ENCODE results near the gene GSG1L2. TPM values are rescaled to one million over a fixed set of nuclear protein-coding genes. Genes with fewer than 3 reads are reported as not detected.

Gene GSG1L2
- not detected for polyA plus RNA-seq (2013)

- no peaks in the 10 kb centered on the region for H3K4me1 ChIP-seq (ENCODE audit: control extremely low read depth in 1 of 4, control insufficient read depth in 4 of 4, insufficient read depth in 4 of 4, low read length in 3 of 4)
- POLR2A ChIA-PET: no interaction called here
- WGBS (ENCODE audit: insufficient coverage): 80% methylated on average over 7 of the region's 15 CpGs
- H3K36me3 ChIP-seq (ENCODE audit: control insufficient read depth in 4 of 4, insufficient read depth in 4 of 4, low read length in 3 of 4): no peaks in the 10 kb centered on the region
- H3K9me3 ChIP-seq (ENCODE audit: control extremely low read depth in 1 of 5, control insufficient read depth in 4 of 5, insufficient read depth in 2 of 5, low read depth in 1 of 5, low read length in 4 of 5): no peaks in the 10 kb centered on the region
- no peak within 1 kb of the TSS for H3K4me3 ChIP-seq (ENCODE audit: control insufficient read depth in 1 of 7, extremely low read depth in 1 of 7, insufficient read depth in 4 of 7, low read depth in 2 of 7, low read length in 6 of 7)
- H3K27me3 ChIP-seq (replicated peaks in 2 of 5; ENCODE audit: control insufficient read depth in 4 of 5, insufficient read depth in 5 of 5, low read length in 4 of 5): peaks cover 0 to 13% (median 0%) of the 10 kb centered on the region in 5 experiments
- H3K27ac ChIP-seq (ENCODE audit: insufficient read depth in 1 of 2, low read depth in 1 of 2, low read length in 2 of 2, poor library complexity in 1 of 2, severe bottlenecking in 2 of 2): no peak within 1 kb of the TSS
- DNase-seq: peak in 2 of 3 donors; percentile 4 to 12
- CTCF ChIA-PET: no interaction called here
Measured at GRCh38 chr17:9821921-9822320, at the start of gene GSG1L2. Gene GSG1L2 (minus strand): TSS chr17:9822079. CDS start chr17:9822071, 8 bp downstream.

GRCh38 chr17:9868552-9868951 is 46.7 kb upstream of the GSG1L2 start:
- 100% methylated on average over 2 of the region's 3 CpGs for WGBS (ENCODE audit: insufficient coverage)
- ChIA-PET POLR2A (no interaction called here), CTCF (no interaction called here)
- no peak overlapping the region for H3K27ac ChIP-seq (ENCODE audit: insufficient read depth in 1 of 2, low read depth in 1 of 2, low read length in 2 of 2, poor library complexity in 1 of 2, severe bottlenecking in 2 of 2)
- H3K36me3 ChIP-seq (ENCODE audit: control insufficient read depth in 4 of 4, insufficient read depth in 4 of 4, low read length in 3 of 4): no peaks in the 10 kb centered on the region
- DNase-seq: no peak
- no peaks in the 10 kb centered on the region for H3K4me1 ChIP-seq (ENCODE audit: control extremely low read depth in 1 of 4, control insufficient read depth in 4 of 4, insufficient read depth in 4 of 4, low read length in 3 of 4)
- no peak overlapping the region for H3K4me3 ChIP-seq (ENCODE audit: control insufficient read depth in 1 of 7, extremely low read depth in 1 of 7, insufficient read depth in 4 of 7, low read depth in 2 of 7, low read length in 6 of 7)
- H3K27me3 ChIP-seq (replicated peaks in 2 of 5; ENCODE audit: control insufficient read depth in 4 of 5, insufficient read depth in 5 of 5, low read length in 4 of 5): peaks cover 0 to 4% (median 0%) of the 10 kb centered on the region in 5 experiments
- H3K9me3 ChIP-seq (ENCODE audit: control extremely low read depth in 1 of 5, control insufficient read depth in 4 of 5, insufficient read depth in 2 of 5, low read depth in 1 of 5, low read length in 4 of 5): peaks cover 0 to 3% (median 0%) of the 10 kb centered on the region in 5 experiments

GRCh38 chr17:9865586-9865985 is 43.7 kb upstream of the GSG1L2 start:
- no CpG with 5 or more reads among the region's 1 CpG for WGBS (ENCODE audit: insufficient coverage)
- no peaks in the 10 kb centered on the region for H3K36me3 ChIP-seq (ENCODE audit: control insufficient read depth in 4 of 4, insufficient read depth in 4 of 4, low read length in 3 of 4)
- no peak for DNase-seq
- no peak overlapping the region for H3K4me3 ChIP-seq (ENCODE audit: control insufficient read depth in 1 of 7, extremely low read depth in 1 of 7, insufficient read depth in 4 of 7, low read depth in 2 of 7, low read length in 6 of 7)
- no peak overlapping the region for H3K27ac ChIP-seq (ENCODE audit: insufficient read depth in 1 of 2, low read depth in 1 of 2, low read length in 2 of 2, poor library complexity in 1 of 2, severe bottlenecking in 2 of 2)
- peaks cover 0 to 5% (median 0%) of the 10 kb centered on the region in 5 experiments for H3K9me3 ChIP-seq (ENCODE audit: control extremely low read depth in 1 of 5, control insufficient read depth in 4 of 5, insufficient read depth in 2 of 5, low read depth in 1 of 5, low read length in 4 of 5)
- H3K27me3 ChIP-seq (replicated peaks in 2 of 5; ENCODE audit: control insufficient read depth in 4 of 5, insufficient read depth in 5 of 5, low read length in 4 of 5): peaks cover 0 to 6% (median 0%) of the 10 kb centered on the region in 5 experiments
- POLR2A ChIA-PET: no interaction called here
- CTCF ChIA-PET: no interaction called here
- H3K4me1 ChIP-seq (ENCODE audit: control extremely low read depth in 1 of 4, control insufficient read depth in 4 of 4, insufficient read depth in 4 of 4, low read length in 3 of 4): no peaks in the 10 kb centered on the region

- no peak overlapping the region for H3K4me3 ChIP-seq (ENCODE audit: control insufficient read depth in 1 of 7, extremely low read depth in 1 of 7, insufficient read depth in 4 of 7, low read depth in 2 of 7, low read length in 6 of 7)
- no peak for DNase-seq
- 77% methylated on average over 3 of the region's 4 CpGs for WGBS (ENCODE audit: insufficient coverage)
- ChIA-PET CTCF (no interaction called here), POLR2A (no interaction called here)
- H3K4me1 ChIP-seq (ENCODE audit: control extremely low read depth in 1 of 4, control insufficient read depth in 4 of 4, insufficient read depth in 4 of 4, low read length in 3 of 4): no peaks in the 10 kb centered on the region
- peaks cover 0 to 7% (median 2%) of the 10 kb centered on the region in 5 experiments for H3K9me3 ChIP-seq (ENCODE audit: control extremely low read depth in 1 of 5, control insufficient read depth in 4 of 5, insufficient read depth in 2 of 5, low read depth in 1 of 5, low read length in 4 of 5)
- H3K36me3 ChIP-seq (ENCODE audit: control insufficient read depth in 4 of 4, insufficient read depth in 4 of 4, low read length in 3 of 4): no peaks in the 10 kb centered on the region
- H3K27ac ChIP-seq (ENCODE audit: insufficient read depth in 1 of 2, low read depth in 1 of 2, low read length in 2 of 2, poor library complexity in 1 of 2, severe bottlenecking in 2 of 2): no peak overlapping the region
- H3K27me3 ChIP-seq (replicated peaks in 2 of 5; ENCODE audit: control insufficient read depth in 4 of 5, insufficient read depth in 5 of 5, low read length in 4 of 5): peaks cover 0 to 6% (median 0%) of the 10 kb centered on the region in 5 experiments
Measured at GRCh38 chr17:9862949-9863348, 41.1 kb upstream of the GSG1L2 start.

- Histone ChIP-seq H3K27me3 (replicated peaks in 2 of 5; ENCODE audit: control insufficient read depth in 4 of 5, insufficient read depth in 5 of 5, low read length in 4 of 5) (peaks cover 0 to 6% (median 0%) of the 10 kb centered on the region in 5 experiments), H3K4me1 (ENCODE audit: control extremely low read depth in 1 of 4, control insufficient read depth in 4 of 4, insufficient read depth in 4 of 4, low read length in 3 of 4) (no peaks in the 10 kb centered on the region)
- POLR2A ChIA-PET: no interaction called here
Measured at GRCh38 chr17:9862220-9862619, 40.3 kb upstream of the GSG1L2 start.

GRCh38 chr17:9860851-9861250 is 39.0 kb upstream of the GSG1L2 start:
- CTCF ChIA-PET: no interaction called here
- WGBS (ENCODE audit: insufficient coverage): 100% methylated on average over 4 of the region's 7 CpGs
- no peak overlapping the region for H3K27ac ChIP-seq (ENCODE audit: insufficient read depth in 1 of 2, low read depth in 1 of 2, low read length in 2 of 2, poor library complexity in 1 of 2, severe bottlenecking in 2 of 2)
- H3K36me3 ChIP-seq (ENCODE audit: control insufficient read depth in 4 of 4, insufficient read depth in 4 of 4, low read length in 3 of 4): no peaks in the 10 kb centered on the region
- H3K9me3 ChIP-seq (ENCODE audit: control extremely low read depth in 1 of 5, control insufficient read depth in 4 of 5, insufficient read depth in 2 of 5, low read depth in 1 of 5, low read length in 4 of 5): peaks cover 0 to 11% (median 2%) of the 10 kb centered on the region in 5 experiments
- no peak for DNase-seq
- H3K4me3 ChIP-seq (ENCODE audit: control insufficient read depth in 1 of 7, extremely low read depth in 1 of 7, insufficient read depth in 4 of 7, low read depth in 2 of 7, low read length in 6 of 7): no peak overlapping the region
- POLR2A ChIA-PET: no interaction called here
- H3K27me3 ChIP-seq (replicated peaks in 2 of 5; ENCODE audit: control insufficient read depth in 4 of 5, insufficient read depth in 5 of 5, low read length in 4 of 5): peaks cover 0 to 6% (median 0%) of the 10 kb centered on the region in 5 experiments
- H3K4me1 ChIP-seq (ENCODE audit: control extremely low read depth in 1 of 4, control insufficient read depth in 4 of 4, insufficient read depth in 4 of 4, low read length in 3 of 4): no peaks in the 10 kb centered on the region

More at GRCh38 chr17:9862220-9862619, 40.3 kb upstream of the GSG1L2 start:
- no peak for DNase-seq
- Histone ChIP-seq H3K36me3 (ENCODE audit: control insufficient read depth in 4 of 4, insufficient read depth in 4 of 4, low read length in 3 of 4) (no peaks in the 10 kb centered on the region), H3K9me3 (ENCODE audit: control extremely low read depth in 1 of 5, control insufficient read depth in 4 of 5, insufficient read depth in 2 of 5, low read depth in 1 of 5, low read length in 4 of 5) (peaks cover 0 to 11% (median 2%) of the 10 kb centered on the region in 5 experiments), H3K4me3 (ENCODE audit: control insufficient read depth in 1 of 7, extremely low read depth in 1 of 7, insufficient read depth in 4 of 7, low read depth in 2 of 7, low read length in 6 of 7) (no peak overlapping the region), H3K27ac (ENCODE audit: insufficient read depth in 1 of 2, low read depth in 1 of 2, low read length in 2 of 2, poor library complexity in 1 of 2, severe bottlenecking in 2 of 2) (no peak overlapping the region)
- CTCF ChIA-PET: no interaction called here
- WGBS (ENCODE audit: insufficient coverage): no CpG with 5 or more reads among the region's 1 CpG

GRCh38 chr17:9859781-9860180 is 37.9 kb upstream of the GSG1L2 start:
- Histone ChIP-seq H3K9me3 (ENCODE audit: control extremely low read depth in 1 of 5, control insufficient read depth in 4 of 5, insufficient read depth in 2 of 5, low read depth in 1 of 5, low read length in 4 of 5) (peaks cover 0 to 11% (median 2%) of the 10 kb centered on the region in 5 experiments), H3K27ac (ENCODE audit: insufficient read depth in 1 of 2, low read depth in 1 of 2, low read length in 2 of 2, poor library complexity in 1 of 2, severe bottlenecking in 2 of 2) (no peak overlapping the region), H3K4me3 (ENCODE audit: control insufficient read depth in 1 of 7, extremely low read depth in 1 of 7, insufficient read depth in 4 of 7, low read depth in 2 of 7, low read length in 6 of 7) (no peak overlapping the region), H3K27me3 (replicated peaks in 2 of 5; ENCODE audit: control insufficient read depth in 4 of 5, insufficient read depth in 5 of 5, low read length in 4 of 5) (peaks cover 0 to 6% (median 0%) of the 10 kb centered on the region in 5 experiments), H3K36me3 (ENCODE audit: control insufficient read depth in 4 of 4, insufficient read depth in 4 of 4, low read length in 3 of 4) (no peaks in the 10 kb centered on the region), H3K4me1 (ENCODE audit: control extremely low read depth in 1 of 4, control insufficient read depth in 4 of 4, insufficient read depth in 4 of 4, low read length in 3 of 4) (no peaks in the 10 kb centered on the region)
- CTCF ChIA-PET: no interaction called here
- WGBS (ENCODE audit: insufficient coverage): 91% methylated on average over 5 of the region's 5 CpGs
- DNase-seq: no peak
- POLR2A ChIA-PET: no interaction called here

Data from common myeloid progenitor, CD34-positive (primary cell).